HG03025 (cell line): ENCODE data around the gene CDC20.

Experiments used
- ATAC-seq: cut with Tn5 transposase; IDR thresholded peaks from one replicate; pipeline ENCODE4 v1.9.1; 2021; ENCODE audit warnings: mild to moderate bottlenecking, moderate library complexity; ENCODE audit not compliant: unreplicated experiment, low FRiP score

CDC20 gene

GRCh38 chr1:43327549-43328292, 31.1 kb upstream of the CDC20 start:
- no peak for ATAC-seq

DNA sequence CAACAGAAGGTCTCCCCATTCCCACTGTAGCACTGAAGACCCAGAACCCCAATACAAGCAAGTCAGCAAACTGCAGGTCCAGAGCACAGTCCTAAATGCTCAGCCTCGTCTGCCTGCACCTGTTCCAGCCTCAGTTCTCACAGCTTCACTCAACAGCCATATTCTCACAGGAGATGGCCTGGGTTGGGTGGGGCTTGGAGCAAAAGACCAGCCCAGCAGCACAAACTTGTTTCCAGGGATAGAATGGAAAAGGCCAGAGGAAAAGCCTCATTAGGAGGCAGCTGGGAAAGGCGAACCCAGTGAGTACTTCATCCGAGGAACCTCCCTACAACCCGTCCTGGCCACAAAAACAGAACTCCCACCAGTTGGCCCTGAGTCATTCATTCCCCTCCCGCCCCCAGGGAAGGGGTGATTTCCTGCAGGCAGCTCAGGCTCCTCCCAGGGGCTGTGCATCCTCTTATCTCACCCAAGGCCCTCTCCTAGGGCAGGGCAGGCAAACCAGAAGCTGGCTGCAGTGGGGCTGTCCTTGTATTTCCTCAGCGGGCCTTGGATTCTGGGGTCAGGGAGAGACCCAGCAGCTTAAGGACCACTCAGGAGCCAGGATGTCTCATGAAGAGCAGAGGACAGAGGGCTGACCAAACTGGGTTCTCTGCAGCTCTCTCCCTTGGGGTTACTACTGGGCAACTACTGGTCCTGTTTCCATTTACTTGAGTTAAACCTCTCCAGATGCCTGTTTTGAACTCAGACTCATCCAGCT, 28.6 kb upstream of the CDC20 start:
- no peak for ATAC-seq

DNA sequence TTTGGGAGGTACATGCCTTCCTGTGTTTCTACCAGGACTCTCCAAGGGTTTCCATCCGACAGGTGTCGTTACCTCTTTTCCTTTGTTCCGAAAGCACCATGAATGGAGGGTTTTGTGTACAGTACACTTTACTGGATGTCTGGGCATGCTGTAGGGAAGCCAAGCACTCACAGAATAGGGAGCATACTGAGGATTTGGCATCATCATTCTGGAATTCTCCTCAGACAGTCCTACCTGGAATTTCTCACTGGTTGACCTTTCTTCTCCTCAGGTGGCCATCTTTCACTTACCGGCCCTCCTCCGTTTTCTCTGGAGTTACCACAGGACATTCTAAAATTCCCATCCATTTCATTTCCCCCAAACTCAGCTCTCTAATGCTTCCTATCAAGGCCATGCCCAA, 27.1 kb upstream of the CDC20 start:
- no peak for ATAC-seq

DNA sequence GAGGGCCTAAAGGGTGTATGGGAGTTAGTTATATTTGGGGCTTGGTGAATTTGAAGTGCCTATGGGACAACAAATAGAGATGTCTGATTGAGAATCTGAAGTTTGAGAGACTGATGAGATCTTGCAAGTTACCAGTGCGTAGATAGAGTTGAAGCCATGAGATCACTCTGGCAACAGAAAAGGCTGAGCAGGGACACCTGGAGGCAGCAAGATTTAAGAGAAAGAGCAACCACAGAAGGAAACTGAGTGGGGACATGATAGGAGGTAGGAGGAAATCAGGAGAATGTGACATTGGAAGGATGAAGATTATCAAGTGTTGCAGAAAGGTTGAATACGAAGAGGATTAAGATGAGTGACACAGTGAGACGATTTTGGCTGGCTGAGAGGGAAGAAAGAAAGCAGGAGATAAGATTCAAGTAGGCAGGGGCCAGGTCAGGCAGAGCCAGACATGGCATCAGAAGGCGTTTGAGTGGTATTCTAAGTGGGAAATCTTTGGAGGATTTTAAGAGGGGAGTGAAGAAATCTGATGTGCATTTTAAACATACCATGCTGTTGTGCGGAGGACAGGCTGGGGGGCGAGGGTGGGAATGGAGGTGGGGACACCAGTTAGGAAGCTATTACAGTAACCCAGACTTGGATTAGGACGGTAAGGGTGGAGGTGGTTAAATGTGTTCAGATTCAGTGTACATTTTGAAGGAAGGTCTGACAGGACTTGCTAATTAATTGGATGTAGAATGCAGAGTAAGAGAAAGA, 24.2 kb upstream of the CDC20 start:
- ATAC-seq = no peak

- no peak for ATAC-seq
These were observed 21.2 kb upstream of the CDC20 start, which contains the start of gene MPL for GRCh38 chr1:43337588-43337987. TSS of gene MPL (plus strand) at chr1:43337818. CDS start at chr1:43337849, 31 bp downstream.

- no peak for ATAC-seq
These were observed 20.8 kb upstream of the CDC20 start for GRCh38 chr1:43338001-43338400.

- no peak for ATAC-seq
These were observed 19.1 kb upstream of the CDC20 start for GRCh38 chr1:43339584-43340232.

DNA sequence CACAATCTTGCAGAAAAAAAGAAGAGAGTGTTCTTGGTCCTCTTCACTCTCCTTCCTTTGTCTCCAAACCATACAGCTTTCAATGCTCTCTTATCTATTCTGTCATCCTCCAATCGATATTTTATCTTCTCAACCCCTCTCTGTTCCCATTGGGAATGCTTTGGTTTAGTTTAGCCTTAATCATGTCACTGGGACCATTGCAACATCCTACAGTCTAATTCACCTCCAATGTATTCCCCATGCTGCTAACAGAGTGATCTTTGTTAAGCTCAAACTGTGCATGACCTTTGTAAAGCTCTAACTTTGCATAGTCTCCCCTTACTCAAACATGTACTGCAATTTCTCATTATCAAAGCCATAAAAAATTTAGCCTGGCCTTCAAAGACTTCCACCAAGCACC, 18.2 kb upstream of the CDC20 start:
- ATAC-seq = no peak

- ATAC-seq = no peak
These were observed 14.4 kb upstream of the CDC20 start for GRCh38 chr1:43344267-43344850.

DNA sequence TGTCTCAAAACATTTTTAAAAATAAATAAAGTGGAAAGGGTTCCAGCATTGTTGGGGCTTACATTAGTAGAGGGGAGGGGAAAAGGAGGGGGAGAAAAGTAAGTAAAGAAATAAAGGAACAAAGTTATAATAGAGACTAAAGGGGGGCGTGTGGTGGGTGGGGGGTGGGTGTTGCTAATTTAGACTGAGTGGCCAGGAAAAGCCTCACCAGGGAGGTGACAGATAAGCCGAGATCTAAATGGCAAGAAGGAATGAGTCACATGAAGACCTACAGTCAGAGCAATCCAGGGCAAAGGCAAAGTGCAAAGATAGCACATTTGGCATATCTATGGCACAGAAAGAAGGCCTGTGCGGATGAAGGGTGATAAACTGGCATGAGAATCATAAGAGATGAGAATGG, 13.7 kb upstream of the CDC20 start:
- no peak for ATAC-seq

DNA sequence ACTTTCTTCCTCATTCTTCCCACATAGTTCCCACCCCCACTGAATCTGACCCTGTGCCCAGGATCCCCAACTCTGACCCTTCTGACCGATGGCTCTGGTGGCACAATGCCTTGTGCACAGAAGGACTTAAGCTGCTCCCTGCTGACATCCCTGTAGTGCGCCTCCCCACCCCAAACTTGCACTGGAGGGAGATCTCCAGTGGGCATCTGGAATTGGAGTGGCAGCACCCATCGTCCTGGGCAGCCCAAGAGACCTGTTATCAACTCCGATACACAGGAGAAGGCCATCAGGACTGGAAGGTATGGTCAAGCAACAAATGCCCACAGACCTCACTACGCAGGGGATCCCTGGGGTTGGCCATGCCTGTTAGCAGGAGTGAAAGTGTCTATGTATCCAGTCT, 12.1 kb upstream of the CDC20 start:
- no peak for ATAC-seq

DNA sequence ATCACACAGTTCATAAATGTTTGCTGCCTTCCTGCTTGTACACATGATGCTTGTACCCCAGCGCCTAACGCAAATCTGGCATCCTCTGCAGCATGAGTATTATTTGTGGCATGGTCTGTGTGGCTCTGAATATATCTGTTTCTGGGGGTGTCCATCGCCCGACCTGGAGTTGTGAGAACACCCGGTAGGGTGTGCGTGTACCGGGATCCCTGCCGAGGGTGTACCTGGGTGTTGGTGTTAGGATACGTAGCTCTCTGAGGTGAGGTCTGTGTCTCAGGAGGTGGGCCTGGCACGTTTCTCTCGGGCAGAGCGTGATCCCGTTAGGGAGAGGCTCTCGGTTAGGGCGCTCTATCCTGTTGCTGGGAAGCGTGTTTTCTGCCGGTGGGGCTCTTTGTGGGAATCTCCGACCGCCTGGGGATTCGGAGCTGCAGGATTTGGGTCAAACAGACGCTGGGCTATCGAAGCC, 10.4 kb upstream of the CDC20 start:
- ATAC-seq = no peak

DNA sequence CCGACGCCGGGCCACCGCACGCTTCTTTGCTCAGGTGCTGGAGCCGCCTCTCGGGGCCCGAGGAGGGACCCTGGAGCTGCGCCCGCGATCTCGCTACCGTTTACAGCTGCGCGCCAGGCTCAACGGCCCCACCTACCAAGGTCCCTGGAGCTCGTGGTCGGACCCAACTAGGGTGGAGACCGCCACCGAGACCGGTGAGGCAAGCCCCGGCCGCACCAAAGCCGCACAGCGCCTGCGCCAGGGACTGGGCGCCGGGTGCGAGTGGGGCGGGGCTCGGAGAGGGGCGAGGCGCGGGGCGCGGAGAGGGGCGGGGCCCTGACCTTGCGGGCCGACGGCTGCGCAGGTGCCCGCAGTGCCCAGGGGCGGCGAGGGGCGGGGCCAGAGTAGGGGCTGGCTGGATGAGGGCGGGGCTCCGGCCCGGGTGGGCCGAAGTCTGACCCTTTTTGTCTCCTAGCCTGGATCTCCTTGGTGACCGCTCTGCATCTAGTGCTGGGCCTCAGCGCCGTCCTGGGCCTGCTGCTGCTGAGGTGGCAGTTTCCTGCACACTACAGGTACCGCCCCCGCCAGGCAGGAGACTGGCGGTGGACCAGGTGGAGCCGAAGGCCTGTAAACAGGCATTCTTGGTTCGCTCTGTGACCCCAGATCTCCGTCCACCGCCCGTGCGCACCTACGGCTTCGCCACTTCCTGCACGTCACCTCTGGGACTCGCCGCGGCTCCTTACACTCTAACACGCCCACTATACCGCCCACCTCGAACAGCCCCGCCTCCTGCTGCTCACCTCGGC, 9.8 kb upstream of the CDC20 start:
- no peak for ATAC-seq

GRCh38 chr1:43349594-43350306, 9.0 kb upstream of the CDC20 start:
- no peak for ATAC-seq

- no peak for ATAC-seq
These were observed 7.8 kb upstream of the CDC20 start for GRCh38 chr1:43350976-43351375.

DNA sequence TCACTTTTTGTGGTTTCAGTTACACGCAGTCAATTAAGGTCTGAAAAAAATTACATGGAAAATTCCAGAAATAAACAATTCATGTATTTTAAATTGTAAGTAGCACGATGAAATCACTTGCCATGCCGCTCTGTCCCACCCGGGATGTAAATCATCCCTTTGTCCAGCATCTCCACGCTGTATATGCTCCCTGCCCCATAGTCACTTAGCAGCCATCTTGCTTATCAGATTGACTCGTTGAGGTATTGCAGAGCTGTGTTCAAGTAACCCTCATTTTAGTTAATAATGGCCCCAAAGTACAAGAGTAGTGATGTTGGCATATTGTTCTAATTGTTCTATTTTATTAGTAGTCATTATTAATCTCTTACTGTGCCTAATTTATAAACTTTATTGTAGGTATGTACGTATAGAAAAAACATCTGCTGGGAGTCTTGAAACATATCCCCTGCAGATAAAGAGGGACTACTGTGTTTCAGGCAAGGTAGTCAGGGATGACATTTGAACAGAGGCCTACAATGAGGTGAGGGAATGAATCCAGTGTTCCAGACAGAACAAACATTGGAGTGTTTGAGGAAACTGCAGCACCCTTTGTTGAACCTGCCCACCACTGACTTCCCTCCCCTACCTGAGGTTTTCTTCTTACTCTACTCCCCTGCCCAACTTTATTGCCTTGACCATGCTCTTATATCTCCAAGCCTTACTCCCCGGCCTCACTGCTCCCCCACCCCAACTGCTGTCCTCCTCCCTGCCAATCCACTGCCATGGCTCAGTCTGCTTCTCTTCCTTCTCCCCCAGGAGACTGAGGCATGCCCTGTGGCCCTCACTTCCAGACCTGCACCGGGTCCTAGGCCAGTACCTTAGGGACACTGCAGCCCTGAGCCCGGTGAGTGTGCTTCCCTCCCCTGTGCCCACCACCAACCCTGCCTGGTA, 7.1 kb upstream of the CDC20 start:
- no peak for ATAC-seq

DNA sequence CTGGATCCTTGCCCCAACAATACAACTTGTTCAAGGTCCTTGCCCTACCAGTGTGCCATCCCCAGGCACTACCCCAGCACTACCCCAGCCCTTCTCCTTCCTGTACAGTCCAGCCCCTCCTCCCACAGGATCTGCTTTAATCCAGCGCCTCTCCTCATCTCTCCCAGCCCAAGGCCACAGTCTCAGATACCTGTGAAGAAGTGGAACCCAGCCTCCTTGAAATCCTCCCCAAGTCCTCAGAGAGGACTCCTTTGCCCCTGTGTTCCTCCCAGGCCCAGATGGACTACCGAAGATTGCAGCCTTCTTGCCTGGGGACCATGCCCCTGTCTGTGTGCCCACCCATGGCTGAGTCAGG, 6.5 kb upstream of the CDC20 start:
- ATAC-seq = no peak

DNA sequence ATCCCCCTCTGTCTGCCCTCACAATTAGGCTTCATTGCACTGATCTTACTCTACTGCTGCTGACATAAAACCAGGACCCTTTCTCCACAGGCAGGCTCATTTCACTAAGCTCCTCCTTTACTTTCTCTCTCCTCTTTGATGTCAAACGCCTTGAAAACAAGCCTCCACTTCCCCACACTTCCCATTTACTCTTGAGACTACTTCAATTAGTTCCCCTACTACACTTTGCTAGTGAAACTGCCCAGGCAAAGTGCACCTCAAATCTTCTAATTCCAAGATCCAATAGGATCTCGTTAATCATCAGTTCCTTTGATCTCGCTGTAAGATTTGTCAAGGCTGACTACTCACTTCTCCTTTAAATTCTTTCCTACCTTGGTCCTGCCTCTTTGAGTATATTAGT, 5.9 kb upstream of the CDC20 start:
- no peak for ATAC-seq
